ENCODE results near the gene C1QTNF3.

The C1QTNF3 gene

DNA sequence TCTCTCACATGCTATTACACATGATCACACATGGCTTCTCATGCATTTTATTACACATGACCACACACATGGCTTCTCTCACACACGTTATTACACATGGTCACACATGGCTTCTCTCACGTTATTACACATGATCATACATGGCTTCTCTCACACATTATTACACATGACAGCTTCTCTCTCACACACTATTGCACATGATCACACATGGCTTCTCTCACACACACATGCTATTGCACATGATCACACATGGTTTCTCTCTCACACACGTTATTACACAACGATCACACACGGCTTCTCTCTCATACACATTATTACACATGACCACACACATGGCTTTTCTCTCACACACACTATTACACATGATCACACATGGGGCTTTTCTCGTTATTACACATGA lies 57.6 kb downstream of the C1QTNF3 start:
- DNase-seq: no peak

DNA sequence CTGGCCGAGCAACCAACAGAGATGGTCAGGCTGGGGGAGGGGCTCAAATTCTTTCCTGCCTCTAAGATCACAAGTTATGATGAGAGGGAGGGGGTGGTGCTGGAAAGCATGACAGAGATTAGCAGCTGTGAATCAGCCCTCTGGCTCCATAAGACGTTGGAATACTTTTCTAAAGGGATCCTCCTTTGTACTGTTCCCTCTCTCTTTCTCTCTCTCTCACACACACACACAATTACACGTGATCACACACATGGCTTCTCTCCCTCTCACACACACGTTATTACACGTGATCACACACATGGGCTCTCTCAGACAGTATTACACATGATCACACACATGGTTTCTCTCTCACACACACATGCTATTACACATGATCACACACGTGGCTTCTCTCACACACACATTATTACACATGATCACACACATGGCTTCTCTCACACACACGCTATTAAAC lies 58.3 kb downstream of the C1QTNF3 start, which contains the start of gene SLC45A2:
Gene SLC45A2, minus strand, starts transcription at position 23 of the 454 bp plus-strand sequence. CDS start 110 bp downstream, outside the sequence.
- no peak for DNase-seq

DNA sequence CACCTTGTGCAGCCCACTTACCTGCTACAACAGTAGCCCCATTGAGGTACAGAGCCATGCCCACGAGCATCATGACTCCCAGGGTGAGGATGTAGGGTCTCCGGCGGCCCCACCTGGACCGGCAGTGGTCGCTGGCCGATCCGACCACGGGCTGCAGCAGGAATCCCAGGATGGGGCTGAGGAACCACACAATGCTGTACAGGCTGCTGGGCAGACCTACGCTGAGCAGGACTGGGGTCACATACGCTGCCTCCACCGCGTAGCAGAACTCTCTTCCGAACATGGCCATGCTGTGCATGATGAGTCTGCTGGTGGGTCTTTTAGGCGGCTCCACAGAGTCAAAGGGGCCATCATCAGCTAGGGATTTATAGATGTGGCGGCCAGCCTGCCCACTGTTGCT lies 58.8 kb downstream of the C1QTNF3 start:
- no peak for DNase-seq

DNA sequence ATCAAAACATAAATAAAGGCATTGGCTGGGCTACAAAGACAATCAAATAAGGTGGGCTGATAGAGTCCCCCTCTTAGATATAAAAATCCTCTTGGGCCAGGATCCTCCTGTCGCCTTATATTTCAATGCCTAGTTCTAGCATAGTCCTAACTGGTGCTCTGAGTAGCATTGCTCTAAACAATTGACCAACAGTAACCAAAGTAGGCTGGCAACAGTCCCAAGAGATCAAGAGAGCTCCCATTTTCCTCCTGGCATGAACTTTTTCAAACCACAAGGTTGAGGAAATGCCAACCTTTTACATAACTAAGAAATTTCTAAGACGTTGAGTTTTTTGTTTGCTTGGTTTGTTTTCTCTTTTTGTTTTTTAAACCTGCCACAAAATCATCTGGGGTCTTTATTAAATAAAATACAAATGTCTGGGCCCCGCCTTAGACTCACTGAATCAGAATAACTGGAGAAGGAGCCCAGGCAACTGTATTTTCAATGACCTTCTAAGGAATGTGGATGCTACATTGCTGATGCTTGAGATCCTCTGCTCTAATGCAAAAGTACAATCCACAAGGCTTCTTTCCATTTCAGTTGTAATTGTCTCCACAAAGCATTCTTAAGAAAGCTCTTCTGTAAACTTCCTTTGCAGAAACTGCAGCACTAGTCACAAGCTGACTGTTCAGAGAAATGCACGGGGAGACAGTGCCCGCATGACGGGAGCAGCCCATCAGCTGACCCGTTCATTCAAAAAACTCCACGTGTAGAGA lies 61.4 kb downstream of the C1QTNF3 start:
- no peak for DNase-seq

- DNase-seq: no peak
Measured at GRCh38 chr5:33980030-33980429, 63.0 kb downstream of the C1QTNF3 start.

DNA sequence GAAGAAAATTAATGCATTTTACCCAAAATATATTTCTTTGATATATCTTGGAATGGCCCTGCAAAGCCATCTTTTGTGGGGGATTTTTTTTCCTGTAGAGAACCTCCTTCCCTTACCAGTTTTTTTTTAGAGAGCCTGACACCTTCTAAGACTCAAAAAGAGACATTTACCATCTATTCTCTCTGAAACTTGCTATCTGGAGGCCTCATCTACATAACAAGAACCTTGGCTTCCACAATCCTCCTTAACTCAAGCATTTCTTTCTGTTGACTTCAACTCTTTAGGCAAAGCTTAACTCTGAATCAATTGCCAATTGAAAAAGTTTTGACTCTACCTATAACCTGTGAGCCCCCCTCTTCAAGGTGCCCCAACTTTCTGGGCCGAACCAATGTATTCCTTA lies 64.7 kb downstream of the C1QTNF3 start:
- DNase-seq: no peak

GRCh38 chr5:33976307-33976706 lies 66.7 kb downstream of the C1QTNF3 start:
- no peak for DNase-seq

- no peak for DNase-seq
Measured at GRCh38 chr5:33975852-33976251, 67.2 kb downstream of the C1QTNF3 start.

- DNase-seq: no peak
Measured at GRCh38 chr5:33973271-33973670, 69.7 kb downstream of the C1QTNF3 start.

GRCh38 chr5:33969572-33970452 lies 73.2 kb downstream of the C1QTNF3 start:
- no peak for DNase-seq

DNA sequence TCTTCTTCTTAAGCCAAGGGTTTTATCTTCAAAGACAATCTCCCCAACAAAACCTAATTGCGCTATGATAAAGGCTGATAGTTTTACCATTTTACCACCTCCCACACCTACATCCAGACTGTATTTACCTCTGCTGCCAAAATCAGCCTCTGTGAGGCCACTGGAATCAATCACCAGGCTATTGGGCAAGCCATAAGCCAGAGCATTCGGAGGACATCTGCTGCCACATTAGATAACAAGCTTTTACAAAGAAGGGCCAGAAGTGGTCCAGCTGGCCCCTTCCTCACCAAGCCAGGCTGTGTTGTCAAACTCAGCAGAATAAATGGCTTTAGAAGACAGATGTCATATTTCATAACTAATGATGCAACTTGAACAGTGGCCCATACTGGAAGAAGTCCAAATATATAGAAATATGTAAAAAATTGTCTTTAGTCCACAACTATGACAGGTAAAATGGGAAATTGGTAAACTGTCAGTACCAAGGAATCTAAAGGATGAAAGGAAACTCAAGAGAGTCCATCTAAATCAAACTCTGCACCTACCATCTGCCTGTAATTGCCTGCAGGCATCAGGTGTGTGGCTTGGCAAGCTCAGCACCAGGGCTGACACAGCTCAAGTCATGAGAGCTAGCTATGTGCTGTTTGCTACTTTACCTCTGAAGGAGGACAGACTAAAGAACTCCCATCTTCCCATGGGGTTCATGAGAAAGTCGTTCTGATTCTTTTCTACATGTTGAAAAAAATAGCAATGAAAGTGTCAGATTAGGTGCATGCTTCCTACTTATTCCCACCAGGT lies 74.6 kb downstream of the C1QTNF3 start:
- DNase-seq: no peak
